HUES64 (cell line): ENCODE results near the gene STAM2.

Experiments
- H3K27ac ChIP-seq: 2 replicates; pipeline ENCODE4 v1.7.0; 2013; ENCODE audit warnings: low read depth, low read length, inconsistent platforms
- H3K27me3 ChIP-seq: 2 replicates; pipeline ENCODE4 v1.6.1; 2013; ENCODE audit warnings: mild to moderate bottlenecking, low read length; ENCODE audit not compliant: insufficient read depth
- H3K36me3 ChIP-seq: 2 replicates; pipeline ENCODE4 v1.6.1; 2013; ENCODE audit warnings: mild to moderate bottlenecking, low read length; ENCODE audit not compliant: insufficient read depth
- H3K4me1 ChIP-seq: 2 replicates; pipeline ENCODE4 v1.6.1; 2013; ENCODE audit warnings: mild to moderate bottlenecking, low read length, moderate library complexity; ENCODE audit not compliant: insufficient read depth
- H3K4me3 ChIP-seq: 2 replicates; pipeline ENCODE4 v1.5.1; 2013; ENCODE audit warnings: mild to moderate bottlenecking, low read length, moderate library complexity
- H3K9ac ChIP-seq: 2 replicates; pipeline ENCODE4 v1.6.1; 2013; ENCODE audit warnings: mild to moderate bottlenecking, low read depth, low read length
- H3K9me3 ChIP-seq: 2 replicates; pipeline ENCODE4 v1.6.1; 2013; ENCODE audit warnings: low read depth, low read length; ENCODE audit not compliant: insufficient read depth
- WGBS: fragments of 150-250, 120-280 bp; methylation state at CpG from one replicate; pipeline ENCODE4 v1.1.7; 2013; ENCODE audit warnings: missing lambda C conversion rate; 5-methylcytosine and 5-hydroxymethylcytosine counted together

The STAM2 gene

DNA sequence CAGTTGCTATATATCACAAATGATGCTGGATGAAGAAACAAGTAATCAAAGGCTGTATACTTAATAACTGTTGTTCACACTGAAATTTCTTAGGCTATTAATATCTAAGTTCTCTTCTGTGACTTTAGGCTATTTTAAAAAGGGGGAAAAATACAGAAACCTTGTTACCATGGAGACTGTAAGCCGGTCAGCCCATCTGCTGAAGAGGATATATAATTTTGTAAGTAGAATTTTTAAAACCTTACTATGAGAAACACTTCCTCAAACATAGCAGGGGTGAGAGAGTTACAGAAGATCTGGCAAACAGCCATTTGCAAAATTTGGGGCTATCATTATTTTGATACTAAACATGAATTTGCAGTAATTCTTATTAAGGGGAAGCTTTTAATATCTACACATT, 104.5 kb downstream of the STAM2 start:
- Histone ChIP-seq H3K9ac (no peak overlapping the region), H3K4me3 (no peak overlapping the region), H3K4me1 (peaks cover 9% of the 10 kb centered on the region), H3K27me3 (no peaks in the 10 kb centered on the region), H3K27ac (no peak overlapping the region), H3K9me3 (no peaks in the 10 kb centered on the region), H3K36me3 (no peaks in the 10 kb centered on the region)
- no CpG with 5 or more reads among the region's 1 CpG for WGBS

DNA sequence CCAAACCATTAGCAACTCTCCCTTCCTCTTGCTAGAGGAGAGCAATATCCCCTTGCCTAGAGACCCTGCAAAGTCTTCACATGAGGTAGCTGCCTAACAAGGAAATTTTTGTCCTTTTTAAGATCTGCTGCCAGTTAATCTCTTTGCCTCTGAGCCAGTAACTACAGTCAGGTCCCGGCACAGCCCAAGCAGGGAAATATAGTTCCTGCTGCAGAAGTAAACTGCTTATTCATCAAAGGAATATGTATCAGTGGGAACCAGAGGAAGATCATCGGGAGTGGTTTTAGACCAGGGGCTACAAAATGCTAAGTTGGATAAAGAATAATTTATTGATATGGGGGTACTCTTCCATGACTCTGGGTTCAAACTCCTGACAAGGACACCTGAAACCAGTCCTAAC, 107.3 kb downstream of the STAM2 start:
- Histone ChIP-seq H3K36me3 (no peaks in the 10 kb centered on the region), H3K27me3 (no peaks in the 10 kb centered on the region), H3K9me3 (no peaks in the 10 kb centered on the region), H3K4me3 (no peak overlapping the region), H3K27ac (no peak overlapping the region), H3K9ac (no peak overlapping the region), H3K4me1 (peaks cover 9% of the 10 kb centered on the region)
- 96% methylated on average over 2 of the region's 2 CpGs for WGBS

DNA sequence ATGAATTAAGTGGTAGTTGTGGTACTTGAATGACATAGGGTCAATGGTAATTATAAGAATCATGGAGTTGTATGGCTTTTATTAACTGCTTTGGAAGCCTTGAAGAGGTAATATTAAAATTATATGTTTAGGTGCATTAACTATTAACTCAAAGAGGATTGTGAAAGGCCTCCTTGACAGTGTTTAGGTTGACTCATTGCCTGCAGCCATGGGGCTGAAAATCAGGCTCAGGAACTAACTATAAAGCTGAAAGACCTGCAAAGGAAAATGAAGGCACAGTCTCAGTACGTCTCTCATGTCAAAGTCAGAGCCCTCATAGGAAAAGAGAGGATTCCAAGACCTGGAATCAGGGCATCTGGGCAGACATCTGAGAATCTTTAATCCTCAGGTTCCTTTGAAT, 107.7 kb downstream of the STAM2 start:
- H3K4me1 ChIP-seq: peaks cover 8% of the 10 kb centered on the region; the same call in 1 of the 2 replicates
- H3K9me3 ChIP-seq: no peaks in the 10 kb centered on the region
- no peaks in the 10 kb centered on the region for H3K27me3 ChIP-seq
- no peak overlapping the region for H3K4me3 ChIP-seq
- no peak overlapping the region for H3K27ac ChIP-seq
- 79% methylated on average over 1 of the region's 1 CpG for WGBS
- H3K9ac ChIP-seq: no peak overlapping the region
- H3K36me3 ChIP-seq: no peaks in the 10 kb centered on the region
